HAP-1 (cell line): ENCODE data around the gene CIB4.

Source experiments
- DNase-seq, 2 experiments: peaks; one replicate each; pipeline ENCODE4 v3.0.0-alpha.2; 2016 to 2020; ENCODE audit warnings: low spot score in 2 of 2
- H3K27me3 ChIP-seq: fragments of 250-450 bp; sonication (Bioruptor Pico); 2 replicates; pipeline ENCODE4 v1.5.1; 2020; ENCODE audit warnings: low read depth, mild to moderate bottlenecking, moderate library complexity
- H3K36me3 ChIP-seq: fragments of 250-450 bp; sonication (Bioruptor Pico); replicated peaks from 2 replicates; pipeline ENCODE4 v1.5.1; 2020; ENCODE audit warnings: mild to moderate bottlenecking
- H3K4me1 ChIP-seq: fragments of 250-450 bp; sonication (Bioruptor Pico); 2 replicates; pipeline ENCODE4 v1.5.1; 2020; ENCODE audit warnings: mild to moderate bottlenecking
- H3K4me3 ChIP-seq: fragments of 250-450 bp; sonication (Bioruptor Pico); 2 replicates; pipeline ENCODE4 v1.5.1; 2020; ENCODE audit warnings: mild to moderate bottlenecking, moderate library complexity
- H3K9me3 ChIP-seq: fragments of 250-450 bp; sonication (Bioruptor Pico); 2 replicates; pipeline ENCODE4 v1.5.1; 2020; ENCODE audit warnings: mild to moderate bottlenecking, moderate library complexity
- in situ Hi-C: fragments of 300-500 bp; cut with MboI; formaldehyde crosslinking; loops from 3 replicates; pipeline ENCODE4 v1.14.3; 2020; ENCODE audit warnings: low sequenced_read_pairs, inconsistent platforms, mixed read lengths

Gene CIB4

DNA sequence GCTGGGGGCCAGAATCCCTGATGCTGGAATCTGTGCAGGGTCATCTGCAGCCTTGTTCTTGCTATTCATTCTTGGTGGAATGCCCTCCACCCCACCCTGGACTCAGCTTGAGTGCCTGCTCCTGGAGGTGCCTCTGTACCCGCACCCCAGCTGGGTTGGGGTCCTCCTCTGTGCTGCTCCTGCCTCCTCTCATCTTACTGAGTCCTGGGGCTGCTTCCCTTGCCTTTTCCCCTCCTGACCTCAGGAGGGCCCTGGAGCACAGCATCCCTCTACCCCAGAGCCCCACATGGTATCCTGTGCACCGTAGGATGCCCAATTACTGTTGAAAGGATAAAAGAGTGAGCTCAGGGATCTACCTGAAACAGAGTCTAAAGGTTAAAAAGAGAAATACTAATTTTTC is 81.6 kb downstream of the CIB4 start:
- peaks cover 48% of the 10 kb centered on the region for H3K27me3 ChIP-seq
- H3K4me3 ChIP-seq = no peak overlapping the region
- in situ Hi-C loops = no loop called here

DNA sequence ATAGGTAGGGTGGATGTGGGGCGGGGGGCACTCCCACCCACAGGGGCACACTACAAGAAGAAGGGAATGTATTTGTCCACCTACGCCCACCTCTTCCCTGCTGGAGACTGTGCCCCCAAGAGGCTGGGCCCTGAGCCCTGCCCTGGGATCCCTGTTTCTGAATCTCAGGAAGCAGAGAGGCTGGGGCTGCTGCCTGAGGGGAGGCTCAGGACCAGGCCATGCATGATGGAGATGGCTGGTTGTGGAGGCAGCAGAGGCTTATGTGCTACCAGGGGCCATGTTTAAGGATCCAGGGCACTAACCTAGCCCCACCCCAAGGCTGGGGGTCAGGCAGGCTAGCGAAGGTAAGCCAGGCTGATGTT is 82.1 kb downstream of the CIB4 start:
- Histone ChIP-seq H3K36me3 (no peaks in the 10 kb centered on the region), H3K4me3 (no peak overlapping the region), H3K4me1 (no peaks in the 10 kb centered on the region; the same call in 1 of the 2 replicates), H3K27me3 (peaks cover 43% of the 10 kb centered on the region), H3K9me3 (no peaks in the 10 kb centered on the region)
- in situ Hi-C loops = no loop called here
- no peak for DNase-seq

More for the DNA sequence above, 81.6 kb downstream of the CIB4 start:
- DNase-seq = no peak
- no peaks in the 10 kb centered on the region; the same call in 1 of the 2 replicates for H3K4me1 ChIP-seq
- H3K9me3 ChIP-seq = no peaks in the 10 kb centered on the region
- no peaks in the 10 kb centered on the region for H3K36me3 ChIP-seq

DNA sequence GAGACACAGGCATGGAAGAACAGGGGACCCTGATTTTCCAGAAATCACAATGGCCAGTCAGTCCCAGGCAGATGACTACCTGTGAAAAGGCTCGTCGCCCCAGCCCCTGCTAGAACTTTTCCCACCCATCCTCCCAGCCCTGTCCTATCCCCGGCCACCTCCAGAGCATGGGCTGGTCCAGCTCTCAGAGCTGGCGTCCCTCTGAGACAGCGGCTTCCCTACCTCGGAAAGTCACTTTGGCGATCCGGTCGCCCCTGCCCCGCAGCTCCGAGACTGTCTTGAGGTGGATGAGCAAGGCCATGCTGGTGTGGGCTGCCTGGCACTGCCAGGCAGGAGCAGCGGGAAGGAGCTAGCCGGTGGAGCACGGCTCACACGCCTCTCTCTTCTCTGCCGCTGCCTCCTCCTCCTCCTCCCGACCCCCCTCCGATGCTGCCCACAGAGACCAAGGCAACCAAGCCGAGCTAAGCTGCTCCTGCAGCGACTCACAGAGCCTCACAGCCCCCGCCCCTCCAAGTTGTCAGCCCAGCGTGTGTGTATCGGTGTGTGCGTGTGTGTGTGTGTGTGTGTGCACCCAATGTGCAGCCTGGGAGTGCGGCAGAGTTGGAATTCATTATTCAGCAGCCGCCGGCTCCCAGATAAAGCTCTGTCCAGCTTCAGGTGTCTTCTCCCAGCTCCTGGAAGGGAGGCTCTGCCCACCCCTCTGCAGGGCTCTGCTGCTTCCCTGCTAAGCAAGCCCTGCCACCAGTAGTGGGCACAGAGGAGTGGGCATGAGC is 82.7 kb downstream of the CIB4 start:
- Histone ChIP-seq H3K27me3 (peaks cover 37% of the 10 kb centered on the region), H3K36me3 (no peaks in the 10 kb centered on the region), H3K4me1 (no peaks in the 10 kb centered on the region; the same call in 1 of the 2 replicates), H3K4me3 (no peak overlapping the region), H3K9me3 (no peaks in the 10 kb centered on the region)
- in situ Hi-C loops = no loop called here
- no peak for DNase-seq

- no peaks in the 10 kb centered on the region for H3K36me3 ChIP-seq
- DNase-seq = no peak
- in situ Hi-C loops = no loop called here
- H3K4me3 ChIP-seq = no peak overlapping the region
- peaks cover 26% of the 10 kb centered on the region for H3K27me3 ChIP-seq
- H3K4me1 ChIP-seq = no peaks in the 10 kb centered on the region
- H3K9me3 ChIP-seq = no peaks in the 10 kb centered on the region
Observed at GRCh38 chr2:26557244-26557925, 83.8 kb downstream of the CIB4 start.

GRCh38 chr2:26556309-26557243 is 84.6 kb downstream of the CIB4 start:
- Histone ChIP-seq H3K9me3 (no peaks in the 10 kb centered on the region), H3K36me3 (no peaks in the 10 kb centered on the region), H3K4me3 (no peak overlapping the region), H3K27me3 (peaks cover 19% of the 10 kb centered on the region), H3K4me1 (no peaks in the 10 kb centered on the region)
- in situ Hi-C loops = no loop called here
- DNase-seq = no peak

DNA sequence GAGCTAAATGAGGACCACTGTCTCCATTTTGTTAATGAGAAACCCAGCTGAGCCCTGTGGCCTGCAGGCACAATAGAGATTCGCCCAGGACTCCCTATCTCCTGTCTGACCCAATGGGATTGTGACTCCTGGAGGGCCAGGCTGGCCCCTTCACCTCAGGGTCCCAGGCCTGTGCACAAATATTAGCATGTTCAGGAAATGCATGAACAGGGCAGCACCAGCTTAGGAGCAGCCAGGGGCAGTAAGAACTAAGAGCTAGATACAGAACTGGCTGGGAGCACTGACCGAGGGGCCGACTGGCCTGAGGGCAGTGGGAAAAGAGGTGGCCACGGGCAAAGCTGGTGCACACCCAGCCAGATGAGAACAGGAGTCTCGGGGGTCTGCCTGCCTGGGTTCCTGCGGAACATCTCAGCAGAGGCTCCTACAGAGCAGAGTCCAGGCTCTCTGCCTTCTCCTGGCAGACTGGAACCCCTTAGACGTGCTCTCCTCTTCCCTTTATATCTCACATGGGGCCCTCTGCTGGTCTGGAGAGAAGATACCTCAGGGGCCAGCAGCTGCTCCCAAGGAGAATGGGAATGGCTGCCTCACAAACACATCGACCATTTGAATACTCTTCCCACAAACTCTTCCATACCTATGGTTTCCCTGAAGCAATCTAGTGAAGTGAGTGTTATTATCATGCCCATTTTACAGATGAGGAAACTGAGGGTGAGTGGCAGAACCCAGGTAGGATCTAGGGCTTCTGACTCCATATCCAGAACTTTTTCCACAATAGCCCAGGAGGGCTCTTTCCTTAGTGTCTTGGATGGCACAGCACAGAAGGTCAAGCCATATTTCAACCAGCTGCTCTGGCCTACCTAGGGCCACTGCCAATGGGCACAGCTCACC is 85.7 kb downstream of the CIB4 start:
- peaks cover 19% of the 10 kb centered on the region for H3K27me3 ChIP-seq
- H3K36me3 ChIP-seq = no peaks in the 10 kb centered on the region
- no peaks in the 10 kb centered on the region for H3K9me3 ChIP-seq

DNA sequence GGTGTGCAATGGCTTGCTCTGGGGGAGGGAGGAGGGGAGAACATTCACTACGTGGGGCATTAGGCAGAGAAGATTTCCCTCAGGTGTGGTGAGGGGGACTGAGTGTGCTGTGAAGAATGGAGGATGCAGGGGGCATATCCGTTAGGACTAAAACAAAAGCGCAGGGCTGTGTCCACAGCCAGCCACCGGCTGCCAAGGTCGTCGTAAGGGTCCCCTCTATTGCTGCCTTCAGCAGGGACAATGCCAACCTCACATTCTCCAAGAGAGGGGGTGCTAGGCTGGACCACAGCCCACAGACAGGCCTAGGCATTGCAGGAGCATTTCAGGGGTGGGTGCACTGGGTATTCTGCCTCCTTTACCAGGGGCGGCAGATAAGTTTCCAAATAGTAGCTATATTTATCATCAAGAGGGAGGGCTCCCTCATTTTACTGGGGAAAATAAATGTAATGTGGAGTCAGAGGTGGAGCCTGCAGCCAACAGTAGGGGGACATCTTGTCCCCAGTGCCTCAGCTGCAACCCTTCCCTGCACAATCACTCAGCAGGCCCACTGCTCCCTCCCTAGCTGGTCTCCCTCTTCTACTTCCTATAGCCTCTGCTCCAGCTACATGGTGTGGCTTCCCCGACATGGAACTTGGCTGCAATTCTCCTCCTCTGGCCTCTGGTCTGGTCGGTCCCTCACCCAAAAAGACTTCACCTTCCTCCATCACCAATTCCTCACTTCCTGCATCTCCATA is 88.4 kb downstream of the CIB4 start:
- Histone ChIP-seq H3K4me1 (no peaks in the 10 kb centered on the region), H3K4me3 (no peak overlapping the region), H3K36me3 (no peaks in the 10 kb centered on the region), H3K9me3 (no peaks in the 10 kb centered on the region), H3K27me3 (peaks cover 1% of the 10 kb centered on the region)
- DNase-seq = no peak
- in situ Hi-C loops = no loop called here

More for the DNA sequence above, 85.7 kb downstream of the CIB4 start:
- H3K4me1 ChIP-seq = no peaks in the 10 kb centered on the region
- DNase-seq = no peak
- in situ Hi-C loops = no loop called here
- H3K4me3 ChIP-seq = no peak overlapping the region

DNA sequence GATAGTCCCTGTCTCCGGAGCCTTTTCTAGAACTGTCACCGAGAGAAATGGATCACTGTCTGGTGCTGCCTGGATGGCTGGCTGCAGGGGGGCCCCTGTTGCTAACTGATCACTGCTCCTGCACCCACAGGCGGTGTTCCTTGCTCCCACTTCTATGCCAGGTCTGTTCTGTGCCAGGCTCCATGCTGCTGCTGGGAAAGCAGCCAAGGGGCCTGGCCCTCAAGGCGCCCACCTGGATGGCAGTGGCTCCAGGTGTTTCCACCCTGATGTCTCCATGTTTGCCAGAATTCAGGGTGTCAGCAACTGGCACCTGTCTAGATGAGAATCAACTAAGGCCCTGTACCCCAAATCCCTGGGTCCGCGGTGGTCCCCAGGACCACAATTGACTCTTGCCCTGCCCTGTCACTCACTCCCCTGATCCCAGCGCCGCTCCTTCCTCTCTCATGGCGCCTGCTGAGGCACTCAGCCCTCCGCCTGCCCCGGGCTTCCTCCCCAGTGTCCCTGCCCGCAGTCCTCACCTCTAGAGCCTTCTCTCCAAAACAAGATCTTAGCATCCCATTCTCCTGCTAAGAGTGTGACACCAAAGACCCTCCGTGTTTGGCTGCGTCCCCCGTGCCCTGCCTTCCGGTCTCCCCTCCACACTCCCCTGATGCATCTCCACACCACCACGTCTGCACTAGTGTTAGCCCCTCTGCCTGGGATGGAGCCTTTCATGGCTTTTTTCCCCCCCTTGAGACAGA is 90.7 kb downstream of the CIB4 start:
- Histone ChIP-seq H3K36me3 (no peaks in the 10 kb centered on the region), H3K4me1 (no peaks in the 10 kb centered on the region), H3K27me3 (peaks cover 5% of the 10 kb centered on the region; the same call in 1 of the 2 replicates), H3K9me3 (no peaks in the 10 kb centered on the region), H3K4me3 (no peak overlapping the region)
- DNase-seq = peak in 1 of 2 experiments; percentile 0
- in situ Hi-C loops = no loop called here

- Histone ChIP-seq H3K4me1 (no peaks in the 10 kb centered on the region), H3K36me3 (no peaks in the 10 kb centered on the region), H3K4me3 (no peak overlapping the region), H3K27me3 (peaks cover 5% of the 10 kb centered on the region; the same call in 1 of the 2 replicates), H3K9me3 (no peaks in the 10 kb centered on the region)
- in situ Hi-C loops = no loop called here
- DNase-seq = no peak
Observed at GRCh38 chr2:26542676-26543505, 98.3 kb downstream of the CIB4 start.

DNA sequence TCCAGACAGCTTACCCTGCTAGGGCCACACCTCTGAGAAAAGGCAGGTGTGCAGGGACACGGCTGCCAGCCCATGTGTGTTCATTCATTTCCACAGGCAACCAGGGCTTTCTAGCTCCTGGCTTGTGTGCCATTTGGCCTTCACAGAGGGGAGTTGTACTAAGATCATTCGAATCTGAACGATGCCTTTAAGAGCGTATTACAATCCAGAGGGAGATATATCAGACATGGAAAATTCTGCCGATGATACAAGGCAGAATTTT is 99.0 kb downstream of the CIB4 start:
- no peaks in the 10 kb centered on the region for H3K36me3 ChIP-seq
- peaks cover 1% of the 10 kb centered on the region; the same call in 1 of the 2 replicates for H3K27me3 ChIP-seq
- in situ Hi-C loops = no loop called here
- no peak for DNase-seq
- H3K4me3 ChIP-seq = no peak overlapping the region
- no peaks in the 10 kb centered on the region for H3K4me1 ChIP-seq
- no peaks in the 10 kb centered on the region for H3K9me3 ChIP-seq

DNA sequence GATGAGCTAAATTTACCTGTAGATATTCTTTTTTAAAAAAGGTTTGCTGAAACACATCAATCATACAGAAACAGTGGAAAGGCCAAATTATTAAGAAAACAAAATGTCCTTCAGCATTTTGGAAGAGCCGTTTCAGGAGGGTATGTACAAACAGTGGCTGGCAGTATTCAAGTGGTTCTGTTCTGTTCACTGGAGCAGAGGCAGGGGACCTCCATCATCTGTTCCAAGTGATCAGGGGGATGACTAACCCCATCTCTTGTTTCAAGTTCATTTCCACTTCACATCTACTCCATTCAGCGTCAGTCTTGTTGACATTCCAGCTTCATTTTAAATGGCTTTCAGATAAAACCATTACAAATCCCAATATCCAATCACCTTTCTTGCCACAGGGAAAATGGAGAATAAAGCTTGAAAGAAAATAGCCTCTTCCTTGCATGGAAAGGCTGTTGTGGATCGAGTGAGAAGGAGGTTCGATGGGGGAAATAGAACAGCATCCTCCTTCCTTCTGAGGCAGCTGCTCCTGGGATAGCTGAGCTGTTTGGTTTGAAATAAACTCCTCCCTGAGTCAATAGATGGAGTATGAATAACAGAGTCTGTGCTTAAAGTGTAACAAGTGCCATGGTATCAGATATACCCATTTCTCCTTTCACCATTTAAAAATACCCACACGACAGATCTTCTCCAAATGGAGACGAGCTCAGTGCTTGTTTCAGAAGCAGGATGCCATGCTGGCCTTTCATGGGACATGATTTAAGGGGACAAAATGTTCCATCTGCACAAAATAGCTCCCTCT is 99.6 kb downstream of the CIB4 start:
- H3K36me3 ChIP-seq = no peaks in the 10 kb centered on the region
- no peak overlapping the region for H3K4me3 ChIP-seq
- in situ Hi-C loops = no loop called here
- no peaks in the 10 kb centered on the region for H3K9me3 ChIP-seq
- no peak for DNase-seq
- H3K4me1 ChIP-seq = no peaks in the 10 kb centered on the region
- no peaks in the 10 kb centered on the region for H3K27me3 ChIP-seq
